ENCODE data around the gene ADK. TPM values are rescaled to one million over a fixed set of nuclear protein-coding genes. Genes with fewer than 3 reads are reported as not detected.
"Not testable (repeated sequence)": the region's sequence is repeated elsewhere in the genome, so short reads cannot be mapped to it uniquely, and the experiment has no call there.

Gene ADK
- total RNA-seq, 1 donor from 2014 or later: 63.2 TPM

DNA sequence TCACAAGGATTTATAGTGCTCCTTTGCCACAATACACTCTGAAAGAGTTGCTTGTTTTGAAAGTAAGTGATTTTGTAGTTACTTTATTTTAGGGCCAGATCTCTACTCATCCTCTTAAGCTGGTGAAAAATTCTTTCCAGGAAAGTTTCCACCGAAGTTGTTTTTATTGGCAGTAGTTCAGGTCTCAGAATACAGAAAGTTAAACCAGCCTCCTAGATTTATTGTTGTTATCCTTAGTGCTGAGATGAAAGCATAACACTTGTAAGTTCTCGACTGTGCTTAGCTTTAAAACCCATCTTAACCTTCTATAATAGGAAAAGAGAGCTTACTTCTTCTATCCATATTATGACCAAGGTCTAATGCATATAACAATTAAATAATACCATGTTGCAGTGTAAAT lies 5.9 kb upstream of the ADK start:
- peak; percentile 55 for DNase-seq (ENCODE audit: low read depth, low spot score)

GRCh38 chr10:74146980-74147379 lies 4.0 kb upstream of the ADK start:
- DNase-seq (ENCODE audit: low read depth, low spot score): not testable (repeated sequence)

DNA sequence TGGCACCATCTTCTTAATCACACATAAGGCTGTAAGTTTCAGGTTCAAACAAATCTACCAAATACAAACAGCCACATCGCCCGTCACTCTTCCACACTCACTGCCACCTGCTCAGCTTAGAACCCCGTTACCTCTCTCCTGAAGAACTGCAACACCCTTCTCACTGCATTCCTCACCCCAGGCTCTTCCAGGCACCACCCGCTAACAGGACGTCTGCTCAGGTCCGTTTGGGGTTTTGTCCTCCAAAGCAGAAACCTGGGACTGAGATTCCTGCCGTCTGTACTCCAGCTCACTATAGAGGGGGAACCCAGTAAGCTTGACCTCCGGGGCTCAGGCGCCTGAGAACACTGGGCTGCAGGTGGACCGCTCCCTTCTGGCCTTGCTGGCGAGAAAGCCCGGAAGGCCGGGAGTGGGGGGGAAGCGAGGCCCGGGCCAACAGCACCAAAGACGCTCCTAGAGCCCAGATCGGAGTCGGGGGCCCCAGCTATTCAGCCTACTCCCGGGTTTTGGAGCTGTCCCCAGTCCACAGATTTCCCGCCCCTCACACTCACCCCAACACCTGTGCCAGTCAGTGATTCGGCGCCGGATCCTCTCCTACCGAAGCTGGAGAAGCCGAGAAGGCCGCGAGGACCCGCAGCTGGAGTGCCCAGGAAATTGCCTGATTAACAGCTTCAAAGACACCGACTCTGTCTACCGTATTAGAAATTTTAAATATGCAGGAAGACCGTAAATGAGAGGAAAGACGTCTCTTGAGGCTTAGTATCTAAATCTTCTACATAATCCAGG lies 624 bp upstream of the ADK start, which contains the start of gene AP3M1:
Gene AP3M1, minus strand, starts transcription at position 625 of the 786 bp plus-strand sequence. CDS start 12,449 bp downstream, outside the sequence.
- DNase-seq (ENCODE audit: low read depth, low spot score): peak; percentile 37

DNA sequence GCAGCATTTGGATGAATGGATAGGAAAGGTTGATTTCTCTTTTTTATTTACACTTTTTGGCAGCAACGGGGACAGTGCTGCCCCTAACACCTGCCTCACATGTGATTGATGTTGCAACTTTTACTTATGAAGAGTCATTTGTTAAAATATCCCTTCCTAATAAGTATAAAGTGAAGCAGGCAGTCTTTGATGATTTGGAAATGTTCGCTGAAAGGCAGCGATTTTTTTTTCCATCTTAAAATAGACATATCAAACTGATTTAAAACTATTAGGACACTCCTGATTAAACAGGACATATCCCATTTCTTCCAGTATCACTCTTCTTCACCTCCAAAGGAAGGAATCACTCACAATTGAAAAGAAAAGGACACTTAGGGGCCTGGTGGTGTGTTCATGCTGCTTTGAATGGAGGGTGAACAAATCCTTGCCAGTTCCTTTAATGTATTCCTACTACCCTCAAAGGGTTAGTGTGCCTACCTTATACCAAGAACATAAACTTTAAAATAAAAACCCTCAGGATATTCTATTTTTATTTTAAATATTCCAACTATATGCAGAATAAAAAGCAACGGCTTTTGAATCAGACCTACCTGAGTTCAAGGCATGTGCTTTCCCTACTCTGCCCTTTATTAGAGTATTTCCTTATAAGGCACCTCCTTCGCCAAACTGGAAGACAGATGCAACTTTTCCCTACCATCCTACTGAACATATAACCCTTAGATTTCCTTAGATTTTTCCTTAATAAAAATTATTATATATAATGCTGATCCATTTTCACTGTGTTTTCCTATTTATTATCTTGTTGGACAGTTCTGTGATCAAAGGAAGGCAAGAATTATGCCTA lies 1.1 kb downstream of the ADK start:
- DNase-seq (ENCODE audit: low read depth, low spot score): no peak

- DNase-seq (ENCODE audit: low read depth, low spot score): no peak
Measured at GRCh38 chr10:74153123-74153522, 2.1 kb downstream of the ADK start.

GRCh38 chr10:74153676-74154075 lies 2.7 kb downstream of the ADK start:
- no peak for DNase-seq (ENCODE audit: low read depth, low spot score)

- DNase-seq (ENCODE audit: low read depth, low spot score): no peak
Measured at GRCh38 chr10:74156919-74157289, 5.9 kb downstream of the ADK start.

DNA sequence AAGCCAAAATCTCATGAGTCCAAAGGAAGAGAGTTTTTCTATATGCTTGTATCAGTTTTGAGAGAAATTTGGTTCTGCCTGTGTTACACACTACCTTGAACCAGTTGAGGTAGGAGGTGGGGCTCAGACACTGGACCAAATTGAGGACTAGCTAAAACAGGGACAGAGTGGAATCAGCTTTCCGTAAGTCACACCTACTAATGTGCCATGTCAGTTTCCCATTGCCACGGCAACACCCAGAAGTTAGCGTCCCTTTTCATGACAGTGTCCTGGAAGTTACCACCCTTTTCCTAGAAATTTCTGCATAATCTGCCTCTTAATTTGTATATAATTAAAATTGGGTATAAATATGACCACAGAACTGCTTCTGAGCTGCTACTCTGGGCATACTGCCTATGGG lies 9.0 kb downstream of the ADK start:
- no peak for DNase-seq (ENCODE audit: low read depth, low spot score)

GRCh38 chr10:74163319-74164068 lies 12.5 kb downstream of the ADK start:
- no peak for DNase-seq (ENCODE audit: low read depth, low spot score)

- no peak for DNase-seq (ENCODE audit: low read depth, low spot score)
Measured at GRCh38 chr10:74164716-74165529, 13.9 kb downstream of the ADK start.

DNA sequence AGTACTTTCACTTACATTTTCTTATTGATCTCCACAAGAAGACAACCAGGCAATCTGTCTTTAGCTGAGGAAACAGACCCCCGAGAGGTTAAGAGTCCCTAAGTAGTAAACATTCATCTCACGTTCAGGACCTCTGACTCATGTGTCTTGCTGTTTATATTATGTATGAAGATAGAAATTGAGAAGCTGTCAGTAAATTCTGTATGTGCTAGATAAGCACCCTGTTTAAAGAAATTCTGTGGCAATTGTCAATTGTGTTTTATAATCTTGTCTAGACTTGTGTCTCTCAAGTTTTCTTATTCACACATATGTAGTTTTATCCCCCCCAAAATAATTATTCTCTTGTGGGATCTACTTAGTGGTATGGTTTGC lies 14.5 kb downstream of the ADK start:
- no peak for DNase-seq (ENCODE audit: low read depth, low spot score)

DNA sequence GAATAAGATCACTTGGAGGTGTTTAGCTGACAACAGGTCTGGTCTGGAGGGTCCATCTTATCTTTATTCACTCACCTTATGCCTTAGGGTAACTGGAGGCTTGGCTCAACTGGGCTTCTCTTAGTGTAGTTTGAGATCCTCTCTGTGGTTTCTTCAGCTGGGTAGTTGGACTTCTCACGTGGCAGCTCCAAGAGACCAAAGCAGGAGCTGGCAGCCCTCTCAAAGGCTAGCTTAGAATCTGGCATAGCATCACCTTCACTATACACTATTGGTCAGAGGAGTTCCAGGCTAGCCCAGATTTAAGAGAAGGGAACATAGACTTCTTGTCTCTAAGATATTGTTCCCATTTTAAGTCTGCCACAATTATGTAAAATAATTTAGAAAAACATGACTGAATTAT lies 16.4 kb downstream of the ADK start:
- DNase-seq (ENCODE audit: low read depth, low spot score): no peak

GRCh38 chr10:74171625-74172024 lies 20.6 kb downstream of the ADK start:
- DNase-seq (ENCODE audit: low read depth, low spot score): no peak

DNA sequence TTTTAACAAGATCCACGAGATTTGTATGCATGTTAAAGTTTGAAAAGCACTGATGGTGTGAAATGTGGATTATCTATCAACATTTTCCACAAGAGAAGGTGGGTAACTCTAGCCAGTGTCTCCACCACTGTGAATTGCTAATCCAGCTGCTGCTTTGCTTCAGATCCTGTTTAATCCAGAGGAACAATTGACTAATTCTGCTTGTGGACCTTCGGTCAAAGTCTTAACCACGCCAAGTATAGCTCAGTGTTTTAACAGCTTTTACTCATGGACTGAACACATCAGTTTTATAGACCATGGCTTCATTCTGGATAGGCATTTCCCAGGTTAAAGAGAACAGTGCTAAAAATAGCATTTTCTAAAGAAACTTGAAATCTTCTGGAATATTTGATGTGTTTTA lies 23.5 kb downstream of the ADK start:
- no peak for DNase-seq (ENCODE audit: low read depth, low spot score)

GRCh38 chr10:74175510-74176379 lies 24.7 kb downstream of the ADK start:
- DNase-seq (ENCODE audit: low read depth, low spot score): no peak

GRCh38 chr10:74176380-74177139 lies 25.5 kb downstream of the ADK start:
- peak; percentile 87 for DNase-seq (ENCODE audit: low read depth, low spot score)

DNA sequence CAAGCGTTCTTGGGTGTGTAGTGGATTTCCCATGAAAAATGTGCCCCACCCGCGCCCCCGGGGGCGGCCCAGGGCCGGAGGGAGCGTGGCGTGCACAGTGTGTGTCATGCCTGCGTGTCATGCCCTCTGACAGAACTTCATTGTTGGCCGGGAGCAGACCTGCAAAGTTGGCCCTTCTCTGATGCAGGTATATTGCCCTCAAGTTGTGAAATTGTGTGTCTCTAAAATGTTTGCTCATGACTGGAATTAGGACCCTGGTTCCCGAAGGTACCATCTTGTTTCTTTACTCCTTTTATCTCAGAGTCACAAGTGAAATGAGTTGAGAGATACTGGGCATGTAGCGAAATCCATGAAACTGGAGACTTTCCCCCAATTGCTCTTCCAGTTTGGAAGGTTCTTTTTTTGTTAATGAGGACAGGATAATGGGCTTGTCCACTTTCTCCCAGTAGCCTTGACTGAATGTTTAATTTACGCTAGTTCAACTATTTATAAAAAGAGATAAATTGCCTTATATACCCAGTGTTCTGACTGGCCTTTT lies 26.2 kb downstream of the ADK start:
- DNase-seq (ENCODE audit: low read depth, low spot score): no peak

DNA sequence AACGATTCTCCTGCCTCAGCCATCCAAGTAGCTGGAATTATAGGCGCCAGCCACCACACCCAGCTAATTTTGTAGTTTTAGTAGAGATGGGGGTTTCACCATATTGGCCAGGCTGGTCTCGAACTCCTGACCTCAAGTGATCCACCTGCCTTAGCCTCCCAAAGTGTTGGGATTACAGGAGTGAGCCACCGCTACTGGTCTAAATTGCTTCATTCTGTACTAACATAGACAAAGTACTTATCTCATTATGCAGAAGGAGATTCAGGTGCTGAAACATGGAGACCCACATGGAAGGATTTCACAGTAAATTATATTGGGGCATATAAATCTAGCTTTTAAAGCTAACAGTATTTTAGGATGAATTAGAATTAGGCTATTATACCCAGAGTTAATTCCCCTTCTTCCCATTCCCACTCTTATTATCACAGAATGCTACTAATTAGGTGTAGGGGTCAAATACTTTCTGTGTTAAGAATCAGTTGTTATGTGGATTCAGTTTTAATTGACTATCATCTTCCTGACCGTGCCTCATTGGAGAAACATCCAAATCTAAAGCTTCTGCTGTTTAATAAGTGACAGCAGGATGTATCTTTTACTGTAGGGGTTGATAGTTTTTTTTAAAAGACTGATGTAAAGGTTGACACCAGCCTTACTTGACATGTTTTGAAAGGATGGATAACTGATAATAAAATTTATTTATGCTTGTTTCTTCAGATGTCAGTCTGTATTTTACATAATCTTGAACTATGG lies 27.2 kb downstream of the ADK start:
- no peak for DNase-seq (ENCODE audit: low read depth, low spot score)

All from pulmonary artery endothelial cell (primary cell).